Thyroid gland (tissue), 4 donors: ENCODE results near the gene MAST4. TPM values are rescaled to one million over a fixed set of nuclear protein-coding genes. Genes with fewer than 3 reads are reported as not detected.

ENCODE experiments used
- DNase-seq, 2 donors: peaks; one replicate each; pipeline ENCODE4 v3.0.0-alpha.2; 2019
- H3K27ac ChIP-seq, 3 donors: fragments of 200-600 bp; sonication (generic); 1 replicate in 2 of 3; 2 replicates in 1 of 3; pipeline ENCODE4 v1.5.1; 2016 to 2019; ENCODE audit warnings: mild to moderate bottlenecking in 1 of 3, moderate library complexity in 1 of 3
- H3K27me3 ChIP-seq: fragments of 200-600 bp; sonication (generic); one replicate; pipeline ENCODE4 v1.5.1; 2019
- H3K36me3 ChIP-seq, 2 donors: fragments of 200-600 bp; sonication (generic); one replicate each; pipeline ENCODE4 v1.5.1; 2016 to 2019
- H3K4me1 ChIP-seq, 2 donors: fragments of 200-600 bp; sonication (generic); one replicate each; pipeline ENCODE4 v1.5.1; 2017 to 2019
- H3K4me3 ChIP-seq, 3 donors: fragments of 200-600 bp; sonication (generic); replicated peaks in 1 of 3; 1 replicate in 2 of 3; 2 replicates in 1 of 3; pipeline ENCODE4 v1.5.1; 2016; ENCODE audit warnings: mild to moderate bottlenecking in 1 of 3
- H3K9me3 ChIP-seq: fragments of 200-600 bp; sonication (generic); one replicate; pipeline ENCODE4 v1.5.1; 2017
- POLR2A ChIP-seq, 2 donors: fragments of 450-650 bp; IDR thresholded peaks; one replicate each; pipeline ENCODE4 v1.6.1; 2017; ENCODE audit warnings: antibody characterized with exemption in 2 of 2, mild to moderate bottlenecking in 2 of 2, moderate library complexity in 1 of 2
- WGBS, 2 donors: methylation state at CpG; one replicate each; pipeline ENCODE4 v1.1.5; 2017; 5-methylcytosine and 5-hydroxymethylcytosine counted together
- intact Hi-C: fragments of 100-400 bp; cut with DNase I; formaldehyde crosslinking; loops from one replicate; pipeline ENCODE4 v1.15.1; 2023
- total RNA-seq, 4 donors: library from RNA; depleted of rRNA; stranded (reverse); fragments of >200 nt; gene quantifications; one replicate each; pipeline ENCODE4 v1.2.3, GENCODE V29; 2016
- TF ChIP-seq, protein P1 (sequence below), 6 experiments: fragments of 200-600 bp in 3 of 6; fragments of 450-650 bp in 3 of 6; sonication (generic) in 3 of 6; IDR thresholded peaks; one replicate each; pipeline ENCODE4 v1.5.1; 2016 to 2019; ENCODE audit warnings: antibody characterized with exemption in 6 of 6, mild to moderate bottlenecking in 2 of 6, inconsistent platforms in 1 of 6, moderate library complexity in 1 of 6

MAST4 gene
- total RNA-seq, 4 donors from 2014 or later = 20.2 to 38.3 (median 24.4) TPM

GRCh38 chr5:66629446-66629845 lies 33.3 kb downstream of the MAST4 start:
- no peak overlapping the region for H3K4me3 ChIP-seq
- 85 to 87% methylated on average over 2 of the region's 2 CpGs for WGBS, 2 donors
- H3K9me3 ChIP-seq = no peaks in the 10 kb centered on the region
- H3K4me1 ChIP-seq = no peaks in the 10 kb centered on the region
- intact Hi-C loops = no loop called here
- H3K27ac ChIP-seq = no peak overlapping the region
- no peaks in the 10 kb centered on the region for H3K36me3 ChIP-seq
- H3K27me3 ChIP-seq = no peaks in the 10 kb centered on the region
- DNase-seq = no peak
- TF ChIP-seq, protein P1, sequence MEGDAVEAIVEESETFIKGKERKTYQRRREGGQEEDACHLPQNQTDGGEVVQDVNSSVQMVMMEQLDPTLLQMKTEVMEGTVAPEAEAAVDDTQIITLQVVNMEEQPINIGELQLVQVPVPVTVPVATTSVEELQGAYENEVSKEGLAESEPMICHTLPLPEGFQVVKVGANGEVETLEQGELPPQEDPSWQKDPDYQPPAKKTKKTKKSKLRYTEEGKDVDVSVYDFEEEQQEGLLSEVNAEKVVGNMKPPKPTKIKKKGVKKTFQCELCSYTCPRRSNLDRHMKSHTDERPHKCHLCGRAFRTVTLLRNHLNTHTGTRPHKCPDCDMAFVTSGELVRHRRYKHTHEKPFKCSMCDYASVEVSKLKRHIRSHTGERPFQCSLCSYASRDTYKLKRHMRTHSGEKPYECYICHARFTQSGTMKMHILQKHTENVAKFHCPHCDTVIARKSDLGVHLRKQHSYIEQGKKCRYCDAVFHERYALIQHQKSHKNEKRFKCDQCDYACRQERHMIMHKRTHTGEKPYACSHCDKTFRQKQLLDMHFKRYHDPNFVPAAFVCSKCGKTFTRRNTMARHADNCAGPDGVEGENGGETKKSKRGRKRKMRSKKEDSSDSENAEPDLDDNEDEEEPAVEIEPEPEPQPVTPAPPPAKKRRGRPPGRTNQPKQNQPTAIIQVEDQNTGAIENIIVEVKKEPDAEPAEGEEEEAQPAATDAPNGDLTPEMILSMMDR (IDR thresholded peaks at IDR 0.05) = no peak
- no peak for TF ChIP-seq POLR2A (IDR thresholded peaks at IDR 0.05)

GRCh38 chr5:66633754-66634153 lies 37.6 kb downstream of the MAST4 start:
- H3K27me3 ChIP-seq = no peaks in the 10 kb centered on the region
- WGBS, 2 donors = 94 to 97% methylated on average over 3 of the region's 3 CpGs
- intact Hi-C loops = no loop called here
- H3K4me1 ChIP-seq = no peaks in the 10 kb centered on the region
- no peak for TF ChIP-seq POLR2A (IDR thresholded peaks at IDR 0.05)
- TF ChIP-seq, protein P1 (IDR thresholded peaks at IDR 0.05) = no peak
- no peak for DNase-seq
- H3K9me3 ChIP-seq = no peaks in the 10 kb centered on the region
- no peak overlapping the region for H3K27ac ChIP-seq
- H3K4me3 ChIP-seq = no peak overlapping the region
- no peaks in the 10 kb centered on the region for H3K36me3 ChIP-seq

DNA sequence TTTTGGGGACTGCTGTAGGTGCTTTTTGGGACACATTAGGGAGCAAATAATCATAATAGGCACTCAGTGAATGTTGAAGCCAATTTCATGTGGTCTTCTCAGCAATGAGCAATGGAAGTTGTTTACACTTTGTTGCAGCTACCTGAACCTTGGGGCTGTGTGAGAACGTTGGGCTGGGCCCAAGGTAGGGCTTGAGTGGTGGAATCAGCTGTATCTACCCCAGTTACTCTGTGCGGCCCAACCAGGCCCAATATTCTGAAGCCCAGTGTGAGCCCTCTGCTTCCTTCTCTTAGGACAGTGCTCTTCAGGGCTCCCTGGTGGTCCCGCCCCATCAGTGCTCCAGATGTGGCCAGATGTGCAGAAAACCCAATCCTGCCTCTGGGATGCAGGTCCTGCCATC lies 38.4 kb downstream of the MAST4 start:
- H3K36me3 ChIP-seq = no peaks in the 10 kb centered on the region
- H3K27me3 ChIP-seq = no peaks in the 10 kb centered on the region
- H3K4me1 ChIP-seq = no peaks in the 10 kb centered on the region
- H3K27ac ChIP-seq = no peak overlapping the region
- 94 to 97% methylated on average over 2 of the region's 3 CpGs for WGBS, 2 donors
- H3K9me3 ChIP-seq = no peaks in the 10 kb centered on the region
- H3K4me3 ChIP-seq = no peak overlapping the region
- intact Hi-C loops = no loop called here
- TF ChIP-seq POLR2A (IDR thresholded peaks at IDR 0.05) = no peak
- TF ChIP-seq, protein P1 (IDR thresholded peaks at IDR 0.05) = no peak
- no peak for DNase-seq

- Histone ChIP-seq H3K27me3 (no peaks in the 10 kb centered on the region), H3K4me3 (no peak overlapping the region), H3K36me3 (no peaks in the 10 kb centered on the region), H3K9me3 (no peaks in the 10 kb centered on the region), H3K27ac (no peak overlapping the region), H3K4me1 (no peaks in the 10 kb centered on the region)
- 85 to 90% methylated on average over 4 of the region's 4 CpGs for WGBS, 2 donors
- intact Hi-C loops = no loop called here
- no peak for DNase-seq
- TF ChIP-seq POLR2A (IDR thresholded peaks at IDR 0.05) = no peak
- TF ChIP-seq, protein P1 (IDR thresholded peaks at IDR 0.05) = no peak
Observed at GRCh38 chr5:66637994-66638393, 41.8 kb downstream of the MAST4 start.

DNA sequence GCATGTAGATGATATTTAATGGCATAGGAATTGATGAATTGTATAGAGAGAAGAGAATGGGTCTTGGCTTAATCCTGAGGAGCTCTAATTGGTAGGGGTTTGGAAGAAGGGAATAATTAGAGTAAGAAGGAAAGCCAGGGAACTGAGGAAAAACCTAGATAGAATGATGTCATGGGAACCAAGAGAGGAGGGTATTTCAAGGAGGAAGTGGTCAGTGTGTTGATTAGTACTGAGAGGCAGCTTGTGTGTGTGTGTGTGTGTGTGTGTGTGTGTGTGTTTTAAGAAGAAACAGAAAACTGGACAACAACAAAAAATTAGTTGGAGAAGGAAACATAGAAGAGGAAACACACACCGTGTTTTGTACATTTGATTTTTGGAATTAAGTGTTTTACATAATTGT lies 42.8 kb downstream of the MAST4 start:
- no peak overlapping the region for H3K27ac ChIP-seq
- no peak for DNase-seq
- H3K27me3 ChIP-seq = no peaks in the 10 kb centered on the region
- no peak overlapping the region for H3K4me3 ChIP-seq
- WGBS, 2 donors = 76 to 84% methylated on average over 1 of the region's 1 CpG
- intact Hi-C loops = no loop called here
- H3K4me1 ChIP-seq = no peaks in the 10 kb centered on the region
- TF ChIP-seq, protein P1 (IDR thresholded peaks at IDR 0.05) = no peak
- no peak for TF ChIP-seq POLR2A (IDR thresholded peaks at IDR 0.05)
- H3K9me3 ChIP-seq = no peaks in the 10 kb centered on the region
- H3K36me3 ChIP-seq = no peaks in the 10 kb centered on the region
